CD4-positive, alpha-beta T cell treated with Interleukin-2 at 100 ng/mL for 4 hours (primary cell): ENCODE measurements around the gene ITPKA.
A peak's percentile ranks its signal among the peaks of the same experiment; 100 is the strongest.

Experiments
- DNase-seq: peaks from one replicate; pipeline ENCODE4 v3.0.0-alpha.2; 2020; ENCODE audit warnings: low spot score

The ITPKA gene

DNA sequence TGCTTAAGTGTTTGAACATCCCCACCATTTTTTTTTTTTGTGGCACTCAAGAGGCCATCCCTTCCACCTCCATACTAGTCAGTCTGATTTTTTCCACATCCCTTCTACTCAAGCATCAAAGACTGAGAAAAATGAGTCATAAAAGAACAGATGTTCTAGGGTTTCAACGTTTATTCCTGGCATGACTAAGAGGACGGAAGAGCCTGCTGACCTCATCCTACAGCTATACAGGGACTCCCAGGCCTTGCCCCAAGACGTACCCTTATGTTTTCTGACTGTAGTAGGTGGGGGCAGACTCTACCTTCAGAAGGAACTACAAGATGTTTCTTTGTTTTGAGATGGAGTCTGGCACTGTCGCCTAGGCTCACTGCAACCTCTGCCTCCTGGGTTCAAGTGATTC lies 3.3 kb upstream of the ITPKA start:
- DNase-seq, result no peak

DNA sequence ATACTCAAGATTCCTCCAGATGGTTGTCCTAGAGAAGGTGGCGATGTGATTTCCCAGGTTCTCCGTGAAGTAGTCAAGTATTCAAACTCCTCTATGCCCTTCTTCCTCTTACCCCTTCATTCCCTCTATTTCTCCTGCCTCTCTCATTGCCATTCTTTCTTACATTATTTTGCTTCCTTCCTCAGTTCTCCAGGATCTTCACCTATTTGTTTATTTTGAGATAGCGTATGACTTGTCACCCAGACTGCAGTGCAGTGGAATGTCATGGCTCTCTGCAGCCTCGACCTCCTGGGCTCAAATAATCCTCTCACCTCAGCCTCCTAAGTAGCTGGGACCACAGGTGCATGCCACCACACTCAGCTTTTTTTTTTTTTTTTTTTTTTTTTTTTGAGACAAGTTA lies 1.8 kb upstream of the ITPKA start:
- DNase-seq, result no peak

DNA sequence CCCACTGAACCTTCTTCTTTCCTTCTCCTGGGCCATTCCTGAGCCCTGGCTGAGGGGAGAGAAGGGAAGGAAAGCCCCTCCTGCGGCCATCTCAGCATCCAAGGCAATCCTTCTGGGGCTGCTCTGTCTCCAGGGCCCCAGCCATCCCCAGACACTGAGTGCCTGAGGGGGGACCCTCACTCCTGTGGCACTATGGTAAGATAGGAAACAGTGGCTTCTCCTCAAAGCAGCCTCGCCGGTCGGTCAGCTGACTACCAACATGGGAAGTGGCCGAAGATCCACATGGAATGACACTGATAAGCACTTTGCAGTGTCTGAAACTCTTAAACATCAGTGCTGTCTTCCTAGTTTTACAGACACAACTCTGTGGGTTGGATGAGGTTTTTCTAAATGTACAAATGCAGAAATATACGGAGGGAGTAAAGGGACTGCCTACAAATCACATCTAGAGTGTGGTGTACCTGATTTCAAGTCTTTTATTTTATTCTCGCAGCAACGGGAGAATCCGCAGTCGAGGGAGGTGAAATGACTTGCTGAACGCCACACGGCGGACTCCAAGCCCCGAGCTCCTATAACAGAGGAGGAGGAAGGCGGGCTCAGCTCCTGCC lies 973 bp upstream of the ITPKA start:
- DNase-seq, result no peak

DNA sequence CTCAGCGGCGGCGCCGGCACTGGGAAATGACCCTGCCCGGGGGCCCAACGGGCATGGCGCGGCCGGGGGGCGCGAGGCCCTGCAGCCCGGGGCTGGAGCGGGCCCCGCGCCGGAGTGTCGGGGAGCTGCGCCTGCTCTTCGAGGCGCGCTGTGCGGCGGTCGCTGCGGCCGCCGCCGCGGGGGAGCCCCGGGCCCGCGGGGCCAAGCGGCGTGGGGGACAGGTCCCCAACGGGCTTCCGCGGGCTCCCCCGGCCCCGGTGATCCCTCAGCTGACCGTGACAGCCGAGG lies 172 bp downstream of the ITPKA start:
- DNase-seq, result no peak

DNA sequence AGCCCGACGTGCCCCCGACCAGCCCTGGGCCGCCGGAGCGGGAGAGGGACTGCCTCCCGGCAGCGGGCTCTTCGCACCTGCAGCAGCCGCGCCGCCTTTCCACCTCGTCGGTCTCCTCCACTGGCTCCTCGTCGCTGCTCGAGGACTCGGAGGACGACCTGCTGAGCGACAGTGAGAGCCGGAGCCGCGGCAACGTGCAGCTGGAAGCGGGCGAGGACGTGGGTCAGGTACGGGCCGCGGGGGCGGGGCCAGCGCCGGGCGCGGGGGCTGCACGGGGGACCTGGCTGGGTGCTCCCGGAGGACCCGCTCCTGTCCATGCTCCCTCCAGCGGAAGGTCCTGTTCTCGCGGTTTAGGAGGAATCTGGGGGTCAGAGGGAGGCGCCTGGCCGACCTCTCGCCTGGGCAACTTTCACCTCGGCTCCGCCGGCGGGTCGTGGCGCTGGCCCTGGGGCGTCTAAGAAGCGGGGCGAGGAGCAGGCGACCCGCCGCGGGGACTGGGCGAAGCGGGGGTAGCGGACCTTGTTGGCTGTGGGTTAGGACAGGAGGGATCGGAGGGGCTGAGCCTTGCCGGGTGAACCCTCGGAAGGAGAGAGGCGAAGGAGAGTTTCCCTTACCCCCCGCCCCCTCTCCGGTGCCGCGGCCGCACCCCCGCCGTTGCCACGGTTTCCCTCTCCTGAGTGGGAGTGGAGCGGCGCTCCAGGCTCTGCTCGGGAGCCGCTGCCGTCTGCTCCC lies 682 bp downstream of the ITPKA start:
- DNase-seq, result no peak

DNA sequence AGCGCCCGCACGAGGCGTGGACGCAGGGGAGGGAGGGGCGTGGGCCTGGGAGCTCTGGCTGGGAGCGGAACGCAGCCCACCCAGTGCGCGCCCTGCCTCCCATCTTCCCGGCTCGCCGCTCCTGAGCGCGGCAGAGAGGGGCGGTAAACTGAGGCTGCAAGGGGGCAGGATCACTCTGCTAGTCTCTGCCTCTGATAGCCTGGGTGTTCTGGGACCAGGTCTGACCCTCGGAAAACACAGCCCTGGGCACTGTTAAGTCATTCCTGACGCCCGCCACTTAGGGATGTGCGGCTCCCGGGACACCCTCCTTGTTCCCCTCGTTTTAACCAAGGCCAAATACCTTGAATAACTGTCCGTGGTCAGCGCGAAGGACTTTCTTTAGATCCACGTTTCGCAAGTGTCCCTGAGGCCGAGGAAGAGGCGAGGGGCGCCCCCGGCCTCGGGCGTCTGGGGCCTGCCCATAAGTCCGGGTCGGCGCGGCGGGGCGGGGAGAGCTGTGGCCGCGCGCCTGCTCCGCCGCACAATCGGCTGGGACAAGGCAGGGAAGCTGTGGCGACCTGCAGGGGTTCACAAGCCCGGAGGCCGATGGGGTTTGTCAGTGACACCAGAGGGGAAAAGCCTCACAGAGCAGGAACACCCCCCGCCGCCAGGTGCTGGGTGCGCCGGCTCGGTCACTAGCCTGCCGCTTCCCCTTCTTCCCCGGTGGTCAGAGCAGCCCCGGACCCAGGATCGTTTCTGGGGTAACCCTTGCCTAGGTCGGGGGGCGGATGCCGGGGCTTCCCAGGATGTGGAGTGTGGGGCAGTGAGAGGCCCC lies 1.5 kb downstream of the ITPKA start:
- no peak for DNase-seq

DNA sequence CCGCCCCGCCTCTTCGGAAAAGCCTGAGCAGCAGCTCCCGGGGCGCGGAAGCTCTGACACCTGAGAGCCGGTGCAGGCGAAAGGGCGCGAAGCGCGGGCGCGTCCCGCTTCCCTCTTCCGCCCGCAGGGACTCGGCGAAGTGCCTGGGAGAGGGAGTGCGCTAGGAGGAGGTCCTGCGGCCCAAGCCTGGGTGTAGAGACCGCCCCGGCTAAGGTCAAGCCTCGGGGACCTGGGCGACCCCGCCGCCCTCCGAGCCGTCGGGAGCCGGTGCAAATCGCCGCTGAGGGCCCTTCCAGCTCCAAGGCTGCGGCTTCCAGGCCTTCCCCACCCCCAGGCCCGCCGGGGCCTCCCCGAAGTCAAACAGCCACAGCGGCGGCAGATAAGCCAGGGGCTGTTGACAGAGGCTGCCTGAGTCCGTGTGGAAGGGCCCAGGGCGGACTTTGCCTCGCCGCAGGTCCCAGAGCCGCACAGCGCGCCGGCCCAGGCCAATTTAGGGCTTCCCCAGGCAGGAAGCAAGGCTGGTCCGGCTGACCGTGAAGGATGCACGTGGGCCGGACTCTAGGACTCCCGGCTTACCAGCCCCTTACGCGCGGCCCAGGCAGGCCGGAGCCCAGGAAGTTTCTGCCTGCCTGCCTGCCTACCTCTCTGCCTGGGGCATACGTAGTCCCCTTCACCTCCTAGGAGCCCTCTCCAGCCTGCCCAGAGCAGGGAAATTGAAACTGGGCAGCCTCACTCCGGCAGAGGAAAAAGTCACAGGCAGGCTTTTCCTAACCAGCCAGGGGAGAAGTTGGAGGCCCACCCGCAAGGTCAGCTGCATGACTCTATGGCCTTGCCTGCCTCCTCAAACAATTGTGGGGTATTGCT lies 2.3 kb downstream of the ITPKA start:
- DNase-seq, result no peak

DNA sequence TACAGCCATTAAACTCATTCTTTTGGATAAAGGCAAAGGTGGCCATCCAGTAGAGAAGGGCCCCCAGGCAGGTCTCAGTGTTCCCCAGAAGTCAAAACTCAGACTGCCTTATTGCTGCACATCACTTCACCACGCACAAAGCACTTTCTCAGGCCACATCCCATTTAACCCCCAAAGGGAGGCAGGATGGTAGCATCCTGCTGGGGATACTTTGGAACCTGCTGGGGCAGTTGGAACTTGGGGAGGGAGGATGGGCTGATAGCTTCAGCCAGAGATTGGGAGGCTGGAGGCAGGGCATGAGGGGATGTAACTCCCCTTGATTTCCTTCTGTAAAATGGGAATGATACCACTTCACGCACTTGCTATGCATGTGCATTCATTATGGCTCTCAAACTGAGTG lies 5.0 kb downstream of the ITPKA start:
- DNase-seq, result no peak

DNA sequence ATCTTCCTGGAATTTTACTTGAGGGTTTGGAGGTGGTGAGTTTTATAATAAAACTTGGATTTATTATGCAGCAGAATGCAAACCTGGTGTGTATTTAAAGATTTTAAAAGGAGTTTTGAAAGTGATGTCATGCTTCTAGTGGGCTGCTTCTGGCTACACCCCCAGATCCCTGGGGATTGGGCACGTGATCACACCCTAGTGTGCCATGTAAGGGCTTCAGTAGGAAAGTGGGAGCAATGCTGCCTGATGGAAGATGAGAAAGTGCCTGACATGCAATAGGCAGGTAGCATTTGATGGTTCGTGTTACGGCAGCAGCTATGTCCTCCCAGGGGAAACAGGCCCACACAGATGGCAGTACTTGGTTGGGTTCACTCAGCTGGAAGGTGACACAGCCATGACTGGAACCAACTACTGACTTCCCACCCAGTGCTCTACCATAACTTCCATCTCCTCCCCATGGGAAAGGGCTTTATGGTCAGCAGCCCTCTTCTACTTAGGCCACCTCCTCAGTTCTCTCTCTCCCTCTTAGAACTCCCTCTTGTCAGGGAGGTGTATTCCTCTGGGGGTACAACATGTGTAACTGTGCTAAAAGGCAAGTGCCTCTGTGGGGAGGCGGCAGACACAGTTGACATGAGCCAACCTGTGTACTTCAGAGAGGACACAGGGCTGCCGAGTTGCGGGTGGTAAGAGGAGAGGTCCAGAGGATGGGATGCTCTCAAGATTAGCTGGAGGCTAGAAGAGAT lies 5.6 kb downstream of the ITPKA start:
- no peak for DNase-seq

DNA sequence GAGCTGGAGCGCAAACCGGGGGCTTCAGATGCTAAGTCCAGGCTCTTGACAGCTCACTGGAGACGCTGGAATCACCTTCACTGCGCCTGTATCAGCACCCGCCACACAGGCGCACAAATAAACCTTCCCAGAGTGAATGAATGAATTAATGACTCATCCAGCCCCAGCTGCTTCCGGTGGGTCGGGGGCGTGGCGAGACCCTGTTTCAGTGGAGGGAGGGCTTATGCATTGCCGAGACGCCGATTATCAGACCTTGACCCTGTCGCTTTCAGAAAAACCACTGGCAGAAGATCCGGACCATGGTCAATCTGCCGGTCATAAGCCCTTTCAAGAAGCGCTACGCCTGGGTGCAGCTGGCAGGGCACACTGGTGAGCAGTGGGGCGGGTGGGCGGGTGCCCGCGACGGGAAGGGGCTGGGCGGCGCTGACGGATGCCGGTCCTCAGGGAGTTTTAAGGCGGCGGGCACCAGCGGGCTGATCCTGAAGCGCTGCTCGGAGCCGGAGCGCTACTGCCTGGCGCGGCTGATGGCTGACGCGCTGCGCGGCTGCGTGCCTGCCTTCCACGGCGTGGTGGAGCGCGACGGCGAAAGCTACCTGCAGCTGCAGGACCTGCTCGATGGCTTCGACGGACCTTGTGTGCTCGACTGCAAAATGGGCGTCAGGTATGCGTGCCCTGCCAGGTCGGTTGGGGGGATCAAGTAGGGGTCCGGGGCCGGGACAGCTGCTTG lies 7.7 kb downstream of the ITPKA start:
- no peak for DNase-seq

DNA sequence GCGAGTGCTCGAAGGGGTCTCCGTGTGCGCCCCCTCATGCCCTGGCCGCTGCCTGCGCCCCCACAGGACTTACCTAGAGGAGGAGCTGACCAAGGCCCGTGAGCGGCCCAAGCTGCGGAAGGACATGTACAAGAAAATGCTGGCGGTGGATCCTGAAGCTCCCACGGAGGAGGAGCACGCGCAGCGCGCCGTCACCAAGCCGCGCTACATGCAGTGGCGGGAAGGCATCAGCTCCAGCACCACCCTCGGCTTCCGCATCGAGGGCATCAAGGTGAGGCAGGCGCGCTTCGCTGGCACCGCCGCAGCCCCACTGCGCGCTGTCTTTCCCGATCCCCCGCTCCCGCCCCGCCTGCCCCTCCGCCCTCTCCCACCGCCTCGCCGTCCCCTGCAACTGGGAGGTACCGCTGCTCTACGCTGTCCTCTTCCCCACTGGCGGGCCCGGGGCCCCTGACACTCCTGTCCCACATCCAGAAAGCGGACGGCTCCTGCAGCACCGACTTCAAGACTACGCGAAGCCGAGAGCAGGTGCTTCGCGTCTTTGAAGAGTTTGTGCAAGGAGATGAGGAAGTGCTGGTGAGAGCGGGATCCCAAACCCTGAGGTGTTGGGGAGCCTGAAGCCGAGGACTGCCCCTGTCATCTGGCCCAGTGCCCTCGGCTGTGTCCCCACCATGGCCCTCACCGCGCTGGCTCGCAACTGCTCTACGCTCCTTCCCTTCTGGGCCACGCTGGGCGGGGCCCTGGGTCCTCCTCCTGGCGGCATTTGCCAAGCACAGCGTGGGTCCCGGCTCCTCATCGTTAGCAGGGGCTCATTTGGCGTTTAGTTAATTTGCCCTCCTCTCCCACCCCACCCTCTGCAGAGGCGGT lies 8.5 kb downstream of the ITPKA start:
- peak; percentile 35 for DNase-seq

DNA sequence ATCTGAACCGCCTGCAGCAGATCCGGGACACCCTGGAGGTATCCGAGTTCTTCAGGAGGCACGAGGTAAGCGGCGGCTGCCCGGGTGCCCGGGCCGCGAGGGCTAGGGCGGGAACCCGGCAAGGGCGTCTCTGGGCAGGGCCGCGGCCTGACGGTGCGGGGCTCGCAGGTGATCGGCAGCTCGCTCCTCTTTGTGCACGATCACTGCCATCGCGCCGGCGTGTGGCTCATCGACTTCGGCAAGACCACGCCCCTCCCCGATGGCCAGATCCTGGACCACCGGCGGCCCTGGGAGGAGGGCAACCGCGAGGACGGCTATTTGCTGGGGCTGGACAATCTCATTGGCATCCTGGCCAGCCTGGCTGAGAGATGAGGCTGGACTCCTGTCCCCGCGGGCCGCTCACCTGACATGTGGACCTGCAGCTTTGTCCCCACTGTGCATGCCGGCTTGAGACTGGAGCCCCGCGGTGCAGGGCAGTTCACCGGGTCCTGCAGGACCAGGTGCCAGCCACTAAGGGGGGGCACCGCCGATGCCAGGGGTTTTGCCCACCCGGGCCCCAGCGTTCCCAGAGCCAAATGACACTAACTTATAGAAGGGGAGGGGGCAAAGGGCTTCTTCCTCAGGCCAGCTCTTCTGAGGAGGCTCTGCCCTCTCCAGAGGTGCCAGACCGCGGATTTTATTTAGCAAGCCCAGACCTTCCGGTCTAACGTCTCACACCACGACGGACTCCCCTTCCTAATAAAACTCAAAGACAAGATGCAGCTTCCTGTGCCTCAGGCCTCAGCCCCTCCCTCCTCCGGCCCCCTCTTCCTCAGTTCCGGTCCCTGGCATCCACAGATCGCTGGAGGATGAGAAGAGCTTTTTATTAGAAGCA lies 9.4 kb downstream of the ITPKA start:
- no peak for DNase-seq

DNA sequence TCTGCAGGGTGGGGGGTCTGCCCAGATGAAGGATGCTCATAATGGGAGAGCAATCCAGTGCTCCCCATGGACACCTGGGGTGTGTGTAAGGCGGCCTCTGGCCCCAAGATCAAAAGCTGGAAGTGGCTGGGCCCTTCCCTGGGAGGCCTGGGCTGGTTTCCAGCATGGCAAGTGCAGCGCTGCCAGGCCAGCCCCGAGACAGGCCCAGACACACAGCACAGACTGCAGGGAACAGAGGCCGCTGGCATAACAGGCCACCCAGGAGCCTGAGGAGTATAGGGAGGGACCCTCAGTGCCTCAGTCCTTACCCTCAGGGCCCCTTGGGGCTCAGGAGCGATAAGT lies 10.0 kb downstream of the ITPKA start:
- DNase-seq, result no peak

DNA sequence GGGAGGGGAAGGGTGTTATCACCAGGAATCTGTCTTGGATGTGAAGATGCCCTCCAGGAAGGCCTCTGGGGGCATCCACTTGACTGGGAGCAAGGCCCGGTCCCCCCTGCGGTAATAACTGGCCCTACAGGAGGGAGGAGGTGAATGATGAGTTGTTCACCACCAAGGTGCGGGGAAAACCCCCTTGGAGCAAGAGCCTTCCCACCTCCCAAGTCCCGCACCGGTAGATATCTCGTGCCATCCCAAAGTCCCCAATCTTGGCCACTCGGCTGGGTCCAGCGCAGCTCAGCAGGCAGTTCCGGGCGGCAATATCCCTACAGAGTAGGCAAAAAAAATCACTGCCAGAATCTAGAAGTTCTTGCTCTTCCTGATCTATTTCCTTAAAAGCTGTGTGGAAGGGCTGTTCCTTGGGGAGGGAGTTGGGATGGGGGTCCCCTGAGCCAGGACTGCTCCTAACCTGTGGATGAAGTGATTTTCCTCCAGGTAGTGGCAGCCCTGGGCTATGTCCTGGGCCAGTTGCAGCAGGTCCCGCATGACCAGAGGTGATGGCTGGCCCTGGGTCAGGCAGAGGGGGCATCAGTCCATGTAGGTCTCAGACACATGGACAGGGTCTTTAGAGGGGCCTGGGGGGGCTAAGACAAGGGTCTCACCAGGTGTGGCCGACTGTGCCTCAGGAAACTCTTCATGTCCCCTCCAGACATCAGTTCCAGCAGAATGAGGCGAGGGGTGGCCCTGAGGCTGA lies 11.2 kb downstream of the ITPKA start:
- no peak for DNase-seq

DNA sequence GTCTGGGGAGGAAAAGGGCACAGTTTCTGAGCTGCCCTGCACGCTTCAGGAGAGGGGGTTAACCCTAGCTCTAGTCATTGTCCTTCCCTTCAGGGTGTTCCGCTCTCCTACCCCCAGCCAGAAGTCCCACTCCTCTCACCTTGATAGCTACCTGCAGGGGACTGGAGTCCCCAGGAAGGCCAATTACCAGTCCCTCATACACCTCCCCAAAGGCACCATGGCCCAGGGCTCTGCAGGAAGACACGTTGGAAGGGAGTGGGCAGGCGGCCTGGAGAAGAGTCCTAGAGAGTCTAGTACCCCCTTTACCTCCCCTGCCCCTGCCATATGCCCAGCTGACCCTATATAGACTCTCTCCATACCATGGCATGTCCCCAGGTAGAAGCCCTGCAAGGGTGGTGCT lies 12.1 kb downstream of the ITPKA start:
- DNase-seq, result no peak

DNA sequence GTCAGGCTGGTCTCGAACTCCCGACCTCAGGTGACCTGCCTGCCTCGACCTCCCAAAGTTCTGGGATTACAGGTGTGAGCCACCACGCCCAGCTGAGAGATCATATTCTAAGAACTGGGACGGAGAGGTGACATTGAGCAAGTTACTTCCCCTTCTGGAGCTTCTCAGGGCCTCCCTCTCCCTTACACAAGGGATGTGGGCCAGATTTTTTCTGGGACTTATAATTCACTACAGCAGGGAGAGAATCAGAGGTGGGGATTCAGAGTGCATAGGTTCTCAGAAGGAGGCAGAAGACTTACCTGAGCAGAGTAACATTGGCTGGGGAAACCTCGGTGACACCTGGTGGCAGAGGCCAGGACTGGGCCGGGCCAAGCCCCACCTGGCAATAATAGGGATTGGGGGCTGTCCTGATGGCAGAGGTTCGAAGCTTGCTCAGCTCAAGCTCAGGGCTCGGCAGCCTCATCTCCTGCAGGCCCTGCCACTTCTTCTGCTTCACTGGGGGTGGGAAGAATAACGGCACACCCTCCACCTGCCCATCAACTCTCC lies 13.2 kb downstream of the ITPKA start:
- no peak for DNase-seq

DNA sequence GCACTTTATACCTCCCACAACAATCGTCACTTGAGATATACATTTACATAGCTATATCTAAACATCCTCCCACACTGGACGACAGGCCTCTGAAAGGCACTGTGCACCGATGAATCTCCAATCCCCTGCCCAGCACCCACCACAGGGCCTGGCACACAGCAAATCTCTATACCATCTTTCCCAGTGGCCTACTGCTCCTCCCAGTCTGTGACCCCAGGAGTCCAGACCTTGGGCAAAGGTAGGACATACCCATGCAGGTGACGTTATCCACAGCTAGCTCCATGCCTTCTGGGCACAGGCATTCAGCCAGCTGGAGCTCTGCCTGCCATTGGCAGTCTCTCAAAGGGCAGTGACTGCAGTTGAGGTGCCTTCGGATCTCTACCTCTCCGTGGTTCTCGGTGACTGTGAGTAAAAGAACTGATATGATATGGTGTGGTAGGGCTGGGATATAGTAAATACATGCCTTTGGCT lies 14.2 kb downstream of the ITPKA start:
- DNase-seq, result no peak

DNA sequence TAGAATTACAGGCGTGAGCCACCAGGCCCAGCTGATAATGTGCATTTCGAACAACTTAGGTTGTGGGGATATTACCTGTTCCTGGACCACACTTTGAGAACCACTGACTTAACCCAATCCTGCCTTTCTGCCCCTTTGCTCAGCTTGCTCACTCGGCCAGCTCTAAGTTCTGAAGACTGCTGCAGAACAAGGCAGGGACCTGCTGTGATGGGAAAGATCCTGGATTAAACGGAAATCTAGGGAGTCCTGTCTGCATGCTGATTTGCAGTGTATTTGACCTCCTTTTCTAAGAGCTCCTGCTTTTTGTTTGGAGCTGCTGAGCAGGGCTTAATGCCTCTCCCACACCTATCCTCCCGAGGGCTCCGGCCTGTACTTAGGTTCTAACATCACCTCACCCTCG lies 17.1 kb downstream of the ITPKA start:
- no peak for DNase-seq
